HTERT RPE-1 (cell line): Measurements from ENCODE around the gene ZNF276.
"Not testable (repeated sequence)": the region's sequence is repeated elsewhere in the genome, so short reads cannot be mapped to it uniquely, and the experiment has no call there.

Experiments used
- in situ Hi-C: fragments of 300-500 bp; cut with MboI; formaldehyde crosslinking; loops from 4 replicates; pipeline ENCODE4 v1.14.3; 2020; ENCODE audit warnings: low sequenced_read_pairs

The ZNF276 gene

DNA sequence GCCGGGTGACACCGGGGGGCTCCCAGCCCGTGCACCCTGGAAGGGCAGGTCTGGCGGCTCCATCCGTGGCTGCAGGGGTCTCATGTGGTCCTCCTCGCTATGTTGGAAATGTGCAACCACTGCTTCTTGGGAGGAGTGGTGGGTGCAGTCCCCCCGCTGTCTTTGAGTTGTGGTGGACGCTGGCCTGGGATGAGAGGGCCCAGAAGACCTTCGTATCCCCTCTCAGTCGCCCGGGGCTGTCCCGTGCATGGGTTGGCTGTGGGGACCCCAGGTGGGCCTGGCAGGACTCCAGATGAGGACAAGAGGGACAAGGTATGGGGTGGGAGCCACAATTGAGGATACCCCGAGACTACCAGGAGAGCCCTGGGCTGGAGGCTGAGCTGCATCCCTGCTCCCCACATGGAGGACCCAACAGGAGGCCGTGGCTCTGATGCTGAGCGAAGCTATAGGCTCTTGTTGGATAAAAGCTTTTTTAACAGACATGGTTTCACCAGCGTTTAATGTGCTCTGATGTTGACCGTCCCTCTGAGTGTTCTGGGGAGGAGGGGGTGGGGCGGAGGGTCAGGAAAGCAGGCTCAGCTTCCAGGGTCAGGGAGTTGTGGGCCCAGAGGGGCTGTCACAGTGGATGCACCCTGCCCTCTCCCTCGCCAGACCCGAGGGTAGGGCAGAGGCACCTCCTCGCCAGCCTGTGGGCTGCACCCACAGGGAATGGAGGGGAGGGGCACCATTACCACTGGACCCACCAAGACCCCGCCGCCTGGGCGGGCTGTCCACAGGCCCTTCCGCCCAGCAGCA lies 25.3 kb upstream of the ZNF276 start:
- in situ Hi-C loops = no loop called here

GRCh38 chr16:89696670-89697128 lies 24.6 kb upstream of the ZNF276 start:
- in situ Hi-C loops = no loop called here

DNA sequence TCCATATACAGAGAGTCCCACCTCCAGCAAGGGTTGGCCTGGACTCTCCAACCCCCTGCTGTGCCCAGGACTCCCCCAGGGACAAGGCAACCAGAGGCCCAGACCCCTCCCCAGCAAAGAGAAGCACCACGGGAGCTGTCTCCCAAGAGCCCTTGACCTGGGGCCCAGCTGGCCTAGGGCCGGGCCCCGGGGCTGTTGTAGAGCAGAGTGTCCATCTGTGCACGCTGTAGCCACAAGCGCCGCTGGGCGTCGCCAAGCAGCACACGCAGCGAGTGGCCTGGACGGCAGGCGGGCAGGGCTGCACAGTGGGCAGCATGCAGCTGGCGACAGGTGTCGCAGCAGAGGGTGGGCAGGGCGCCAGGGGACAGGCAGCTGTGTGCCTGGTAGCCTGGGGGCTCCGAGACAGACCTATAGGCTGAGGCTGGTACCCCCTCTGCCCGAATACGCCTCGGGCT lies 24.1 kb upstream of the ZNF276 start:
- in situ Hi-C loops = no loop called here

- in situ Hi-C loops = no loop called here
These were observed 23.6 kb upstream of the ZNF276 start for GRCh38 chr16:89697616-89698331.

- in situ Hi-C loops = not testable (repeated sequence)
These were observed 22.6 kb upstream of the ZNF276 start for GRCh38 chr16:89698717-89699116.

- in situ Hi-C loops = not testable (repeated sequence)
These were observed 21.7 kb upstream of the ZNF276 start for GRCh38 chr16:89699629-89700099.

DNA sequence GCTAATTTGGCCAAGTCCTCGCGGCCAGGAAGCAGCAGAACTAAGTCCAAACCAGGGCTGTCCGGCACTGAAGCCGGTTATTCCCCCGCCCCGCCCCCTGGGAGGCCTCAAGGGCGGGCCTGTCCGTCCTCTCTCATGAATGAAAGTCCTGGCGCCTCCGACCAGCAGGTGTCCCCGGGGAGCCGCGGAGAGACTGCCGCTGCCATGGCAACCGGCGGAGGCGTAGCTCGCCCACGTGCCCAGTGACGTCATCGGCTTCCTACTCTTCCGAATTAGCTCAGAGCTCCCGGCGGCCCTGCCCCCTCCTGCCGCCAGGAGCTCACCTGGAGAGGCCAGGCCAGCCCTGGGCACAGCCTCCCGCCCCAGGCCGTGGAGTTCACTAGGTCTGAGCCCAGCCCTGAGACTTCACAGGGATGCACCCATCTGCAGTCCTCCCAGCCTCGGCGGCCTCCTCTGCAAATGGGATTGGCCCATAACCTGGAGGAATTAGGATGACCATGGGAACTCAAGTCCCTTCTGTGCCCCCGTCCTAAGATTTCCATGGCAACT lies 21.2 kb upstream of the ZNF276 start:
- in situ Hi-C loops = no loop called here

DNA sequence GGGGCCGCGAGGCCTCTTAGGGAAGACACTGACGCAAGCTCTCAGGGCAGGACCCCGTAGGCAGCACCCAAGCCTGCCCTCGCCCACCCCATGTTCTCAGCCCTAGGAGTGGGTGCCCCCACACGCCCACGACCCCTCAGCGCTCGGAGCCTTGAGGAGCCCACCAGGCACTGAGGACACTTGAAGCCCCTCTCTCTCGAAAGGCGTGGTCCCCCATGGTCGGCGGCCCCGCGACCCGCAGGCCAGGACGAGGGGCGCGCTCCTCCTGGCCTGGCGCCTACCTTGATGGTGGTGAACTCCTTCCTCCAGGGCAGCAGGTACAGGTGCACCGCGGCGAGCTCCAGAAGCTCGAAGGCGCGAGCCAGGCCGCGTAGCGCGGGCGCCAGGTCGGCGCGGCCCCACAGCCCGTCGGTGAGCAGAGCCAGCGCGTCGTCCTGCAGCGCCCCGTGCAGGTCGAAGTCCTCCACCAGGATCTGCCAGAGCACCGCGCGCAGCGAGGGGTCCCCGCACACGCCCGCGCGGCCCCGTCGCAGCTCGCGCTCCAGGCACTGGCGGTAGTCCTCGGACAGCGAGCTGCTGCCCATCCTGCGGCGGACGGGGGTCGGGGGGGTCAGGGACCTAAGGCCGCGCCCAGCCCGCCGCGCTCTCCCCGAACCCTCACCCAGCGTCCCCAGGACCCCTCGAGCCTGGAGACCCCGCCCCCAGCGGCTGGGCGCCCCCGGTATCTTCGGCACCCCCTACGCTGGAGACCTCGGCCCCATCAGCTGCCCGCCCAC lies 20.5 kb upstream of the ZNF276 start:
- in situ Hi-C loops = no loop called here

- in situ Hi-C loops = no loop called here
These were observed 19.6 kb upstream of the ZNF276 start, which contains the start of gene SPATA2L for GRCh38 chr16:89701425-89702406. Gene SPATA2L, minus strand, starts transcription at chr16:89701705. Its CDS starts 473 bp downstream, at chr16:89701232.

DNA sequence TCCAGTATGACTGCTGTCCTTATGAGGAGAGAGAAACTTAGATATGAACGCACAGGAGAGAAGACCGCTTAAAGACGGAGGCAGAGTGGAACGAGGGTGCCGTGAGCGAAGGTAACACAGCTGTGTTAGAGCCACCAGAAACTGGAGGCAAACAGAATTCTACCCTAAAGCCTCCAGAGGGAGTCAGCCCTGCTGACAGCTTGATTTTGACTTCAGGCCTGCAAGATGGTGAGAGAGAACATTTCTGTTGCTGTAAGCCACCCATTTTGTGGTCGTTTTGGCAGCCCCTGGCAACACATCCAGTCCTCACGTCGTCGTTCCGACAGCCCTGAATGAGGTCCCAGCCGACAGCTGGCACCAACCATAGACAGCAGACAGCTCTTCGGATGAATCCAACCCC lies 17.1 kb upstream of the ZNF276 start:
- in situ Hi-C loops = no loop called here

GRCh38 chr16:89705006-89705405 lies 16.3 kb upstream of the ZNF276 start:
- in situ Hi-C loops = no loop called here

- in situ Hi-C loops = no loop called here
These were observed 14.6 kb upstream of the ZNF276 start for GRCh38 chr16:89706518-89707260.

DNA sequence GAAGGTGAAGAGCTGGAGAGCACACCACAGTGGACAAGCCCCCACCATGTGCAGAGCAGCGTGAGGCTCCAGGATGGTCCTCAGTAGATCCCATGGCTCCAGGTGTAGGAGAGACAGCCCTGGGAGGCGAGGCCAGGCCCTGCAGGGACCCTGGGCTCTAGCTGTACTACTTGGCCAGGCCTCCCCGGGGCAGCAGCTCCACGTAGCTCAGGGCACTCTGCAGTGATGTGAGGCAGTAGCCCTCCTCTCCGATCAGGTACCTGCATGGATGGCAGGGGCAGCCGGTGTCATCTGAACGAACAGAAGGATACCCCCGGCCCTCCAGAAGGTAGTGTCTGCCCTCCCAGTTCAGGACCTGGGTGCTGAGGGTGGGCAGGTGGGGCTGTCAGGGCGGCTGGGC lies 13.6 kb upstream of the ZNF276 start:
- in situ Hi-C loops = no loop called here

DNA sequence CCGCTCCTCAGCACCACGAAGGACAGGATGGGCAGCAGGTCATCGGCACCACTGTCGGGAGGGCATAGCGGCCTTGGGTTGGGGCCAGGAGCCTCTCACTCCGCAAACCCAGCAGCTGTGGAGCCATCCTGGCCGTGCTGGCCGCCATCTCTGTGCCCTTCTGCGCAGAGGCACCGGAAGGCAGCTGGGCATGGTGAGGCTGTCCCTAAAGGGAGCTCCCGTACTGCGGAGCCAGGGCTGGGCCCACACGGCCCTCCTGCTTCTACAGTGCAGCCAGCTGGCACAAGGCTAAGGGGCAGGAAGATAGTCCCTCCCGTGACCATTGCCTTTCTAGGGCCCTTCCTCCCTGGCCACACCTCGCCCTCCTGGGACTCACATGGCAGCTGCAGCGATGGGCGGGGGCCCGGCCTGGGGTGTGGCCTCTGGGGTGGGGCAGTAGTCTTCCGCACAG lies 12.8 kb upstream of the ZNF276 start:
- in situ Hi-C loops = no loop called here

DNA sequence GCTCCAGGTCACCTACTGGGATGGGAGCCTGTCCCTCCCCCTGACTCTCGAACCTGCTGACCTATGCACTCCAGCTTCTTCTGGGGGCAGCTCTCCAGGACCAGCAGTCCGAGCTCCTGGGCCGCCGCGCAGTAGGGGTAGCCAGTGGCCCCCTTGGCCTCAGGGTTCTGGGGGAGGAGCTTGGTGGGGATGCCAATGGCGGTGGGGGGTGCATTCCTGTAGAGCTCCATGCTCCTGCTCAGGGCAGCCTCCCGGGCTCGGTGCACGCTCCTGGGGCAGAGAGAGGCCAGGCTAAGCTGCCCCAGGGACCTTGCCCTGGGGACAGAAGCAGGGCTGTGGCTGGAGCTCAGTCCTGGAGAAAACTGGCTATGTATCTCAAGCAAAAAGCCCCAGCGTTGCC lies 12.2 kb upstream of the ZNF276 start:
- in situ Hi-C loops = no loop called here

GRCh38 chr16:89709716-89710432 lies 11.5 kb upstream of the ZNF276 start:
- in situ Hi-C loops = no loop called here

GRCh38 chr16:89710709-89711564 lies 10.4 kb upstream of the ZNF276 start:
- in situ Hi-C loops = no loop called here
